Heart left ventricle (tissue), 16 donors: Measurements from ENCODE around the gene LKAAEAR1. TPM values are rescaled to one million over a fixed set of nuclear protein-coding genes. Genes with fewer than 3 reads are reported as not detected.
A peak's percentile ranks its signal among the peaks of the same experiment; 100 is the strongest.

Source experiments
- ATAC-seq, 4 donors: fragments of 200-7000 bp; cut with Tn5 transposase; one replicate each; pipeline ENCODE4 v1.9.1; 2020 to 2022; ENCODE audit warnings: moderate library complexity in 4 of 4, mild to moderate bottlenecking in 3 of 4, moderate number of reproducible peaks in 1 of 4
- DNase-seq, 5 donors: peaks; one replicate each; pipeline ENCODE4 v3.0.0-alpha.2; 2020
- H3K27ac ChIP-seq, 12 donors: fragments of 200-600 bp; sonication (generic) in 4 of 12; one replicate each; pipeline versions ENCODE4 v1.5.0 to v1.8.0; 2016 to 2022; ENCODE audit warnings: mild to moderate bottlenecking in 2 of 12
- H3K27me3 ChIP-seq, 9 donors: fragments of 200-600 bp; sonication (generic) in 2 of 9; one replicate each; pipeline versions ENCODE4 v1.5.1 to v1.8.0; 2016 to 2022; ENCODE audit warnings: mild to moderate bottlenecking in 3 of 9
- H3K36me3 ChIP-seq, 9 donors: fragments of 200-600 bp; sonication (generic) in 2 of 9; one replicate each; pipeline versions ENCODE4 v1.5.0 to v1.8.0; 2018 to 2022; ENCODE audit warnings: mild to moderate bottlenecking in 2 of 9
- H3K4me1 ChIP-seq, 12 donors: fragments of 200-600 bp; sonication (generic) in 4 of 12; one replicate each; pipeline versions ENCODE4 v1.5.0 to v1.8.0; 2016 to 2022; ENCODE audit warnings: mild to moderate bottlenecking in 3 of 12
- H3K4me3 ChIP-seq, 12 donors: fragments of 200-600 bp; sonication (generic) in 4 of 12; one replicate each; pipeline versions ENCODE4 v1.5.0 to v1.8.0; 2017 to 2022; ENCODE audit warnings: mild to moderate bottlenecking in 9 of 12, moderate library complexity in 4 of 12
- H3K9me3 ChIP-seq, 12 donors: fragments of 200-600 bp; sonication (generic) in 4 of 12; one replicate each; pipeline versions ENCODE4 v1.5.0 to v1.8.0; 2016 to 2022; ENCODE audit warnings: mild to moderate bottlenecking in 1 of 12
- POLR2A ChIP-seq, 2 donors: fragments of 450-650 bp; IDR thresholded peaks; one replicate each; pipeline ENCODE4 v1.6.1; 2017; ENCODE audit warnings: antibody characterized with exemption in 2 of 2, mild to moderate bottlenecking in 2 of 2, moderate library complexity in 2 of 2
- WGBS, 4 donors: extraction: QIAGEN DNeasy Blood & Tissue Kit in 2 of 4; methylation state at CpG; one replicate each; pipeline versions ENCODE4 v1.1.5 to v1.1.7; 2013 to 2018; 5-methylcytosine and 5-hydroxymethylcytosine counted together
- intact Hi-C, 10 donors: fragments of 100-400 bp; cut with DNase I; formaldehyde crosslinking; loops; one replicate each; pipeline versions ENCODE4 v1.11.1 to v1.14.2; 2022
- polyA plus RNA-seq, 2 donors: library from polyadenylated mRNA; stranded (reverse); fragments of 200-250 nt; gene quantifications; one replicate each; pipeline ENCODE4 v1.2.3, GENCODE V29; 2013
- total RNA-seq, 9 donors: library from RNA; depleted of rRNA in 2 of 9; stranded (reverse); fragments of >200 nt in 2 of 9; fragmentation: NEBNext Ultra II Directional in 3 of 9; extraction: Animal tissue kit (Norgen Biotek cat#: 25700) in 3 of 9; gene quantifications; one replicate each; pipeline versions ENCODE4 v1.1.0 to v1.2.4, GENCODE V29; 2016 to 2023
- TF ChIP-seq, protein P1 (sequence below), 12 donors: fragments of 200-600 bp; sonication (generic) in 4 of 12; IDR thresholded peaks; one replicate each; pipeline versions ENCODE4 v1.5.0 to v1.8.0; 2018 to 2022; ENCODE audit warnings: antibody characterized with exemption in 12 of 12, mild to moderate bottlenecking in 5 of 12
- donor health status: ischemic (EF 13 %, LVEDD 7.1; RV severe dilation, severe dysfunction).
- donor health status: healthy with polysubstance abuse.
- donor health status: DM: no; HTN: yes; CAD: no.
- donor health status: DM: no; HTN: no; CAD: no.
- donor health status: ischemic (EF 25% LVEDD 6.9; RV normal size, moderate dysfunction).
- donor health status: ischemic (EF 25% LVEDD 5.7; RV mildly dilated, moderate dysfunction).
- donor health status: healthy.
- donor health status: DM: yes; HTN: yes; CAD: no.
- donor health status: ischemic (EF 35%, LVEDD 5.7; RV mildly dilated, moderate dysfunction).
- donor health status: nonischemic (EF 11% LVEDD 7.7; RV severe dilation, severe dysfunction).
- donor health status: DM: yes; HTN: yes; CAD: no.
- donor health status: PGD.
- donor health status: ischemic (EF 29% LVEDD 5.4; RV normal size, mild dysfunction).
- donor health status: nonischemic (EF 23%, LVEDD 6.1; RV moderate dilation, normal function).

LKAAEAR1 gene
- total and polyA plus RNA-seq, 11 donors = not detected

DNA sequence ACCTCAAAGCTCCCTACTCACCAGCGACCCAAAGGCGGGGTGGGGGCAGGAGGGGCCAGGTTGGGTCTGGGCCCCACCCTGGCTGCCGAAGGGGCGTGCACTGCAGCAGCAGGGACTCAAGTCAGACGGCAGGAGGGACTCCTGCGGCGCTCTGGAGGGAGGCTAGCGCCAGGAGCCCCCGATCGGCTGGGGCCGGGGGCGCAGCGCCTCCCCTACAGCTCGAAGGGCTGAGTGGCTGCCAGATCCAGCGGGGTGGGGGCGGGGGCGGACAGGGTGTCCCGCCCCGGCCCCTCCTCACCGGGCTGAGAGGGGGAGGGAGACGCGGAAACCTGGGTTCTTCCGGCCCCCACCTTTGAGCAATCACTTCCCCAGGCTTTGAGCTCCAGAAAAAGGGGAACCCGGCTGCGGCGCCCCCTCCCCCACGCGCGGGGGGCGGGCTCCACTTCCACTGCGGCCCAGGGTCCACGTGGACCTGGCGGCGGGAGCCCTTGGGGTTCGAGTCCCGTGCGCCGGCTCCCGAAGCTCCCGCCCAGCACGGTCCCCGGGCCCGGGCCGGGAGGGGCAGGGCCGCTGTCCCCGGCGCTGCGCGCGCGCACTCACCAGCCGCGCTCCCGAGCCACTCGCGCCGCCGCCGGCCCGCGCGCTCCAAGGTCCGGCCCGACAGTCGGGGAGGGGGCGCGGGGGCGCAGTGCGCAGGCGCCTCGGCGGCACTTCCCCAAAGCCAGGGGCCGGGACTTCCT lies 4.8 kb downstream of the LKAAEAR1 start, which contains the start of gene RGS19:
Gene RGS19 (minus strand): TSS at position 246 of the 740 bp plus-strand sequence. CDS start 2,632 bp downstream, outside the sequence.
- H3K27me3 ChIP-seq = peaks cover 0 to 10% (median 7%) of the 10 kb centered on the region in 9 donors
- peaks cover 0 to 20% (median 0%) of the 10 kb centered on the region in 9 donors for H3K36me3 ChIP-seq
- no peaks in the 10 kb centered on the region for H3K9me3 ChIP-seq
- intact Hi-C loops = loop anchor here in 4 of 10 donors (2.0 to 5.0 kb wide), 3 partner anchors 41 to 178 kb away; partner anchors contain the start of gene PCMTD2 (in 1 of the 4)
- no peak for TF ChIP-seq POLR2A (IDR thresholded peaks at IDR 0.05)
- TF ChIP-seq, protein P1, sequence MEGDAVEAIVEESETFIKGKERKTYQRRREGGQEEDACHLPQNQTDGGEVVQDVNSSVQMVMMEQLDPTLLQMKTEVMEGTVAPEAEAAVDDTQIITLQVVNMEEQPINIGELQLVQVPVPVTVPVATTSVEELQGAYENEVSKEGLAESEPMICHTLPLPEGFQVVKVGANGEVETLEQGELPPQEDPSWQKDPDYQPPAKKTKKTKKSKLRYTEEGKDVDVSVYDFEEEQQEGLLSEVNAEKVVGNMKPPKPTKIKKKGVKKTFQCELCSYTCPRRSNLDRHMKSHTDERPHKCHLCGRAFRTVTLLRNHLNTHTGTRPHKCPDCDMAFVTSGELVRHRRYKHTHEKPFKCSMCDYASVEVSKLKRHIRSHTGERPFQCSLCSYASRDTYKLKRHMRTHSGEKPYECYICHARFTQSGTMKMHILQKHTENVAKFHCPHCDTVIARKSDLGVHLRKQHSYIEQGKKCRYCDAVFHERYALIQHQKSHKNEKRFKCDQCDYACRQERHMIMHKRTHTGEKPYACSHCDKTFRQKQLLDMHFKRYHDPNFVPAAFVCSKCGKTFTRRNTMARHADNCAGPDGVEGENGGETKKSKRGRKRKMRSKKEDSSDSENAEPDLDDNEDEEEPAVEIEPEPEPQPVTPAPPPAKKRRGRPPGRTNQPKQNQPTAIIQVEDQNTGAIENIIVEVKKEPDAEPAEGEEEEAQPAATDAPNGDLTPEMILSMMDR (IDR thresholded peaks at IDR 0.05) = no peak
- DNase-seq (peak; percentile 80 to 92 (median 85)), ATAC-seq (peak; percentile 33 to 67 (median 55))
- peaks cover 2 to 60% (median 27%) of the 10 kb centered on the region in 12 donors for H3K4me1 ChIP-seq
- peak within 1 kb of the TSS; percentile 37 to 93 (median 82) for H3K4me3 ChIP-seq
- H3K27ac ChIP-seq = peak within 1 kb of the TSS; percentile 65 to 95 (median 86)
- WGBS, 4 donors = 1 to 12% (median 1%) methylated on average over 2 to 73 of the region's 73 CpGs

DNA sequence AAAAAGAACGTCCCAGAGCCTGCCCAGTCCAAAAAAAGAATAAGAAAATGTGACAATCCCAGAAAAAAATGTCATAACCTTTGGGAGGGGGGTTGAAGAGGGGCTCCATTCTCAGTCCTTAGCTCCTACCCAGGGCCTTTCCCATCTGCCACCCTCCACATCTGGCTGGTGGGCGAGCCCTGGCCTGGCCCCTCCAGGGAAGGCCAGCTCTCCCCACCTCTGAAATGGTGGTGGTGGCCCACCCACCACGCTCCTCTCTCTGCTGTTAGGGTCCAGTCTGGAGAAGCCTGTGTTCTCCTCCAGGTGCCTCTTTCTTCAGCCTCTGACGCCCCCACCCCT lies 5.3 kb downstream of the LKAAEAR1 start:
- TF ChIP-seq, protein P1 (IDR thresholded peaks at IDR 0.05) = no peak
- TF ChIP-seq POLR2A (IDR thresholded peaks at IDR 0.05) = no peak
- Histone ChIP-seq H3K36me3 (peaks cover 0 to 25% (median 3%) of the 10 kb centered on the region in 9 donors), H3K9me3 (no peaks in the 10 kb centered on the region), H3K4me3 (peak overlapping the region; percentile 37 to 93 (median 82)), H3K27ac (peak overlapping the region; percentile 65 to 95 (median 86)), H3K4me1 (peaks cover 2 to 54% (median 25%) of the 10 kb centered on the region in 12 donors), H3K27me3 (peaks cover 0 to 5% (median 2%) of the 10 kb centered on the region in 9 donors)
- ATAC-seq (no peak), DNase-seq (no peak)
- intact Hi-C loops = no loop called here
- 26 to 35% (median 33%) methylated on average over 4 of the region's 4 CpGs for WGBS, 4 donors

DNA sequence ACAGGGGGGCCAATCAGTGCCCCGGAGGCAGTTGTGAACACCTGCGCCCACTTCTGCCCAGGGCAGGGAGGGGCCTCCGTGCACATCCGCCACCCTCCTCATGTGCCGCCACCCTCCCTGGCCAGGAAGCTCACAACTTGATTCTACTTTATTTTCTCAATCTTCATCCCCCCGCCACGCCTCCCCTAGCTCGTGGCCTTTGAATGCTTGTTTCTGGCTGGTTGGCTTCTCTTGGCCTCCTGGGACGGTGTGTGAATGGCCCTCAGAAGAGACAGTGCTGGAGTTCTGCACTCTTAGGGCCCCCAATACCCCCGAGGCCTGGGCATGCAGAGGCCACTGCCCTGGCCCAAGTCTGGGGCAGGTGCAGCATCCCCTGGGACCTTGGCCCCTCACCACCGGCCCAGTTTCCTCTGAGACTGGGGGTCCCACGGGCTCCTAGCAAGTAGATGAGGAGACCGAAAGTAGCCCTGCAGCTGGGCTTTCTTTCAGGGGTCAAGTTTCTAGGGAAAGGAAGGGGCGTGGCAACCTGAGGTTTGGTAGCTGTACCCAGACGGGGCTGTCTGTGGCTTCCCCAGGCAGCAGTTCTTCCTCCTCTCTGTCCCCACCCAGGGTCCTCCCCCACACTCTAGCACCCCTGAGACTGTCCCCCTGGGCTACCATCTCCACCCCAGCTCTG lies 6.2 kb downstream of the LKAAEAR1 start:
- Histone ChIP-seq H3K27me3 (no peaks in the 10 kb centered on the region), H3K4me1 (peaks cover 0 to 47% (median 20%) of the 10 kb centered on the region in 12 donors), H3K27ac (peak overlapping the region in 3 of 12 donors; percentile 81 to 95 (median 91)), H3K9me3 (no peaks in the 10 kb centered on the region), H3K36me3 (peaks cover 0 to 34% (median 10%) of the 10 kb centered on the region in 9 donors), H3K4me3 (peak overlapping the region in 11 of 12 donors; percentile 24 to 93 (median 82))
- no peak for DNase-seq
- intact Hi-C loops = no loop called here
- ATAC-seq = no peak
- whole genome bisulfite sequencing, 4 donors = 63 to 73% (median 68%) methylated on average over 13 to 15 of the region's 15 CpGs
- TF ChIP-seq, protein P1 (IDR thresholded peaks at IDR 0.05) = no peak
- TF ChIP-seq POLR2A (IDR thresholded peaks at IDR 0.05) = no peak

DNA sequence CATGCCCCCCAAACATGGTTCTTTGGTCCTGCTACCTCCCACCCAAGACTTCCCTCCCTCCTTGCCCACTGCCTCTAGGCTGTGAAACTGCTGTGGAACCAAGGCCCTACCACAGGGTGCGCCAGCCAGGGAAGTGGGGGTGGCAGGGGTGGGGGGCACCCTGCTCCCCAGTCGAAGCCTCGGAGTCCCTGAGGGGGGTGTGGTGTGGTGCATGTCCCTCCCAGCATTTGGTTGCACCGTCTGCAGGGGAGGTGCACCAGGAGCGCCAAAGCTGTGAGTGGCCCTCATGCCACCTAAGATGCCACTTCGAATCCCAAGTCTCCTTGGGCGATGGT lies 6.7 kb downstream of the LKAAEAR1 start:
- ATAC-seq = no peak
- peak overlapping the region in 3 of 12 donors; percentile 27 to 95 (median 81) for H3K27ac ChIP-seq
- H3K4me3 ChIP-seq = peak overlapping the region in 10 of 12 donors; percentile 9 to 93 (median 82)

More for the DNA sequence above, 6.7 kb downstream of the LKAAEAR1 start:
- Histone ChIP-seq H3K4me1 (peaks cover 0 to 44% (median 19%) of the 10 kb centered on the region in 12 donors), H3K27me3 (no peaks in the 10 kb centered on the region), H3K36me3 (peaks cover 0 to 35% (median 12%) of the 10 kb centered on the region in 9 donors), H3K9me3 (no peaks in the 10 kb centered on the region)
- TF ChIP-seq POLR2A (IDR thresholded peaks at IDR 0.05) = no peak
- TF ChIP-seq, protein P1 (IDR thresholded peaks at IDR 0.05) = no peak
- intact Hi-C loops = no loop called here
- DNase-seq = no peak
- 79 to 100% (median 81%) methylated on average over 3 to 7 of the region's 7 CpGs for WGBS, 4 donors
